AG10803 (cell line): ENCODE results near the gene REXO1.

ENCODE experiments used
- DNase-seq: peaks from one replicate; pipeline ENCODE4 v3.0.0; 2010; ENCODE audit warnings: low read depth
- H3K4me3 ChIP-seq: 2 replicates; pipeline ENCODE4 v1.5.1; 2011; ENCODE audit warnings: mild to moderate bottlenecking, low read length, control low read depth
- CTCF ChIP-seq: conservative IDR thresholded peaks from 2 replicates; pipeline ENCODE4 v1.5.1; 2011; ENCODE audit warnings: mild to moderate bottlenecking, low read length, control low read depth, inconsistent platforms

REXO1 gene

GRCh38 chr19:1837222-1837565 lies 11.1 kb downstream of the REXO1 start:
- H3K4me3 ChIP-seq, result no peak overlapping the region
- TF ChIP-seq CTCF, result no peak
- no peak for DNase-seq

GRCh38 chr19:1836458-1837221 lies 11.6 kb downstream of the REXO1 start:
- no peak for TF ChIP-seq CTCF
- DNase-seq, result no peak
- no peak overlapping the region for H3K4me3 ChIP-seq

- DNase-seq, result no peak
- no peak overlapping the region for H3K4me3 ChIP-seq
- no peak for TF ChIP-seq CTCF
Observed at GRCh38 chr19:1833540-1833939, 14.7 kb downstream of the REXO1 start.

GRCh38 chr19:1832046-1832663 lies 16.1 kb downstream of the REXO1 start:
- H3K4me3 ChIP-seq, result no peak overlapping the region
- no peak for DNase-seq
- no peak for TF ChIP-seq CTCF

GRCh38 chr19:1830978-1831377 lies 17.3 kb downstream of the REXO1 start:
- H3K4me3 ChIP-seq, result no peak overlapping the region
- TF ChIP-seq CTCF, result no peak
- DNase-seq, result no peak

GRCh38 chr19:1830568-1830967 lies 17.7 kb downstream of the REXO1 start:
- no peak overlapping the region for H3K4me3 ChIP-seq
- DNase-seq, result no peak
- no peak for TF ChIP-seq CTCF

- H3K4me3 ChIP-seq, result no peak overlapping the region
- no peak for TF ChIP-seq CTCF
- DNase-seq, result no peak
Observed at GRCh38 chr19:1829958-1830357, 18.3 kb downstream of the REXO1 start.
